ENCODE measurements around the gene CDK19. TPM values are rescaled to one million over a fixed set of nuclear protein-coding genes. Genes with fewer than 3 reads are reported as not detected.
A peak's percentile ranks its signal among the peaks of the same experiment; 100 is the strongest.

CDK19 gene
- total and polyA plus RNA-seq, 2 of the 4 experiments (the other 2 are of a cell fraction), result 6.0 to 6.8 TPM

DNA sequence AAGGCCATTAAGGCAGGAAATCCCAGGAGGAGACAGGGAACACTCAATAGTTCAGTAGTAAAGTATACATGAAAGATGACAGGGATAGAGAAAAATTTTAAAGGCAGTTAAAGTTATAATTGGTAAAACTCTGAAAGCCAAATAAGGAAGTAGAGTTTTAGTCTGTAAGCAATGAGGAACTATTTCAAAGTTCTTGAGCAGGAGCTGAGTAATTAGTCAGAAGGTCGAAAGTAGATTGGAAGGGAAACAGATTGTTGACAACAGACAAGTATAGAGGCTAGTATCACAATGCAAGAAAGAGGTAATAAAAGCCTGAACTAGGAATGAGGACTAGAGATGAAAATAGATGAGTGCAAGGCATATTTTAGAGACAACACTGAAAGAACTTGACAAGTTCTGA, 150.3 kb downstream of the CDK19 start:
- Histone ChIP-seq H3K18ac (ENCODE audit: low read depth, low read length) (peak overlapping the region; percentile 99; the same call in 1 of the 2 replicates), H3K4me1 (ENCODE audit: control insufficient read depth, insufficient read depth, low read length) (peaks cover 10% of the 10 kb centered on the region), H3K9me1 (ENCODE audit: insufficient read depth, low read length) (peaks cover 10% of the 10 kb centered on the region; the same call in 1 of the 2 replicates), H3K14ac (replicated peaks; ENCODE audit: low read depth, low read length) (peak overlapping the region; percentile 64; the same call in 1 of the 2 replicates), H4K20me1 (ENCODE audit: insufficient read depth, low read length) (no peaks in the 10 kb centered on the region), H2BK20ac (ENCODE audit: low read depth, low read length) (peak overlapping the region; percentile 81; the same call in 1 of the 2 replicates), H2AK9ac (replicated peaks; ENCODE audit: low read depth, low read length, poor library complexity) (no peak overlapping the region), H3K27me3 (ENCODE audit: control insufficient read depth, insufficient read depth, low read length) (no peaks in the 10 kb centered on the region), H4K91ac (ENCODE audit: insufficient read depth, low read depth, low read length) (no peak overlapping the region), H3K27ac (ENCODE audit: insufficient read depth, low read length) (no peak overlapping the region), H2AK5ac (ENCODE audit: low read depth, low read length) (no peak overlapping the region), H3K4me2 (ENCODE audit: low read depth, low read length) (peak overlapping the region; percentile 78; the same call in 1 of the 2 replicates), H3K79me1 (ENCODE audit: low read depth in 1 of 2, low read length in 2 of 2) (peaks cover 0 to 8% of the 10 kb centered on the region in 2 experiments; a peak in 2 of 4 replicates), H3K4ac (ENCODE audit: low read depth, low read length) (peak overlapping the region; percentile 67; the same call in 1 of the 2 replicates), H3K4me3 (ENCODE audit: insufficient read depth, low read depth, low read length) (no peak overlapping the region), H3K36me3 (ENCODE audit: control insufficient read depth, insufficient read depth, low read length) (no peaks in the 10 kb centered on the region), H4K5ac (ENCODE audit: low read depth, low read length) (peak overlapping the region; percentile 99; the same call in 1 of the 2 replicates), H2AFZ (replicated peaks; ENCODE audit: low read length, poor library complexity) (no peak overlapping the region), H3K23ac (ENCODE audit: low read depth, low read length) (no peak overlapping the region; the same call in 1 of the 2 replicates), H2BK120ac (ENCODE audit: low read depth, low read length) (peak overlapping the region; percentile 79), H3K56ac (ENCODE audit: extremely low read depth, insufficient read depth, low read length) (0 out of 2 replicates have a peak overlapping the region, but pooled peaks have one; percentile 14), H2BK15ac (ENCODE audit: low read depth, low read length) (0 out of 3 replicates have a peak overlapping the region, but pooled peaks have one; percentile 36), H3K9ac (ENCODE audit: low read depth, low read length) (no peak overlapping the region), H2BK5ac (ENCODE audit: low read depth, low read length, poor library complexity, severe bottlenecking) (peak overlapping the region; percentile 93), H4K8ac (ENCODE audit: low read depth in 2 of 2, low read length in 2 of 2) (peak overlapping the region; percentile 71 to 79), H3K9me3 (ENCODE audit: control insufficient read depth, insufficient read depth, low read length) (no peaks in the 10 kb centered on the region)
- POLR2A ChIA-PET (ENCODE audit: unreplicated experiment), result interaction anchor here (0.6 kb wide), 1 partner anchor 13 kb away, joined by 3 read pairs; no protein-coding TSS in a partner anchor
- dilution Hi-C loops (cut with HindIII; ENCODE audit: low sequenced_read_pairs, unreplicated experiment), result no loop called here
- in situ Hi-C loops (cut with MboI; ENCODE audit: low sequenced_read_pairs), result no loop called here
- intact Hi-C loops (cut with micrococcal nuclease), result no loop called here
- ATAC-seq (ENCODE audit: low read depth) (peak; percentile 87), DNase-seq (peak; percentile 53)
- CTCF ChIA-PET, result no interaction called here
- BruUV-seq (replicated peaks), result no TSS peak
- WGBS, 2 experiments (ENCODE audit: extremely low coverage in 2 of 2, insufficient read length in 1 of 2), result no CpG with 5 or more reads among the region's 1 CpG
- no peak for TF ChIP-seq ELK1 (IDR thresholded peaks at IDR 0.05; ENCODE audit: borderline replicate concordance, low read depth, low read length)
- no peak for TF ChIP-seq CEBPB (IDR thresholded peaks at IDR 0.05; ENCODE audit: low read depth, low read length)

All from IMR-90 (cell line).